RWPE1 (cell line): ENCODE results near the gene CACTIN.

ENCODE experiments used
- CTCF ChIA-PET: fragments of 350-600 bp; sonication (Branson Sonifier 250); formaldehyde crosslinking; extraction: SDS; loops from one replicate; lab custom pipeline; 2021; lab: Yijun Ruan, JAX
- POLR2A ChIA-PET: fragments of 400-600 bp; formaldehyde crosslinking; extraction: SDS; loops from one replicate; lab custom pipeline; 2020; ENCODE audit warnings: antibody characterized with exemption; ENCODE audit not compliant: low non-redundant PET; lab: Yijun Ruan, JAX
- DNase-seq: peaks from one replicate; pipeline ENCODE4 v3.0.0; 2012; ENCODE audit warnings: low spot score
- H3K27ac ChIP-seq: fragments of 450-650 bp; 2 replicates; pipeline ENCODE4 v1.5.1; 2017
- TF ChIP-seq, protein P1 (sequence below): fragments of 450-650 bp; conservative IDR thresholded peaks from 2 replicates; pipeline ENCODE4 v1.5.1; 2017; ENCODE audit warnings: low read depth, mild to moderate bottlenecking

The CACTIN gene

DNA sequence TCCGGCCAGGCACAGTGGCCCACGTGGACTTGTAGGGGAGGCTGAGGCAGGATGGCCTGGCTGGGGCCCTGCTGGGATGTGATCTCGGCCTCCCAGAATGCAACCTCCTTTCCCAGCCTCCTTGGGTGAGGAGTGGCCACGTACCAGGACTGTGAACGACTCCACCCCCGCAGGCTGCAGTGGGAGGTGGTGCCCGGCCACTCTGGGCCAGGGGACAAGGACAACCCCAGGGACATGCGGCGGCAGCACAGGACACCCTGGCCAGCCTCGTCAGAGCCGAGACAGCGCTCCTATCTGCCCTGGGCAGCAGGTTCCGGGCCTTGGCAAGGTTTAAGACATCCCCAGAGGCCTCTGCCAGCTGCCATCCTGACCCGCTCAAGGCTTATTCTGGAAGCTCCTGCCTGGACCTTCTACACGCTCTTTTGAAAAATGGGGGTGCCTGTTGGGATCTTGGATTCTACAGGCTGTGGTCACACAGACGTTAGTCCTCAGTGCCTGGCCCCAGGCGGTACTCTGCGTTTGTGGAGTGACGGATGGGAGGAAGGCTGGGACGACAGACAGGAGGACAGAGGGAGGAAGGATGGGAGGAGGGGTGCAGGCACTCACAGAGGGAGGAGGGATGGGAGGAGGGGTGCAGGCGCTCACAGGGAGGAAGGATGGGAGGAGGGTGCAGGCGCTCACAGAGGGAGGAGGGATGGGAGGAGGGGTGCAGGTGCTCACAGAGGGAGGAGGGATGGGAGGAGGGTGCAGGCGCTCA is 19.9 kb upstream of the CACTIN start:
- H3K27ac ChIP-seq, result 0 out of 2 replicates have a peak overlapping the region, but pooled peaks have one; percentile 16
- DNase-seq, result no peak
- TF ChIP-seq, protein P1, sequence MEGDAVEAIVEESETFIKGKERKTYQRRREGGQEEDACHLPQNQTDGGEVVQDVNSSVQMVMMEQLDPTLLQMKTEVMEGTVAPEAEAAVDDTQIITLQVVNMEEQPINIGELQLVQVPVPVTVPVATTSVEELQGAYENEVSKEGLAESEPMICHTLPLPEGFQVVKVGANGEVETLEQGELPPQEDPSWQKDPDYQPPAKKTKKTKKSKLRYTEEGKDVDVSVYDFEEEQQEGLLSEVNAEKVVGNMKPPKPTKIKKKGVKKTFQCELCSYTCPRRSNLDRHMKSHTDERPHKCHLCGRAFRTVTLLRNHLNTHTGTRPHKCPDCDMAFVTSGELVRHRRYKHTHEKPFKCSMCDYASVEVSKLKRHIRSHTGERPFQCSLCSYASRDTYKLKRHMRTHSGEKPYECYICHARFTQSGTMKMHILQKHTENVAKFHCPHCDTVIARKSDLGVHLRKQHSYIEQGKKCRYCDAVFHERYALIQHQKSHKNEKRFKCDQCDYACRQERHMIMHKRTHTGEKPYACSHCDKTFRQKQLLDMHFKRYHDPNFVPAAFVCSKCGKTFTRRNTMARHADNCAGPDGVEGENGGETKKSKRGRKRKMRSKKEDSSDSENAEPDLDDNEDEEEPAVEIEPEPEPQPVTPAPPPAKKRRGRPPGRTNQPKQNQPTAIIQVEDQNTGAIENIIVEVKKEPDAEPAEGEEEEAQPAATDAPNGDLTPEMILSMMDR, result no peak
- CTCF ChIA-PET, result no interaction called here
- POLR2A ChIA-PET, result no interaction called here

GRCh38 chr19:3645726-3646125 is 19.1 kb upstream of the CACTIN start:
- POLR2A ChIA-PET, result no interaction called here

DNA sequence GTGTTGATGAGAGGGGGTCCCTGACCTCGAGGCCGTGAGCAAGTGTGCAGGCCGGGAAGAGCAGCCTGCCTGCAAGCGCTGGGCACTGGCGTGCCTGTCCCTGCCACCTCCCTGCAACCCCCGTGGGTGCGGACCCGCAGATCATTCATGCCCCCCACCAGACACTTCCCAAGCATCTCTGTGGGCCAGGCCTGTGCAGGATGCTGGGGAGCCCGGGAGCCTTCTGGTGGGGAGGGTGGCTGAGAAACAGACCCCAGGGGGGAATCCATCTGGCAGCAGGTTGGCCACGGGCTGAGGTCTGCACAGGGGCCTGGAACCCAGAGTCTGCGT is 18.4 kb upstream of the CACTIN start:
- TF ChIP-seq, protein P1, result no peak
- ChIA-PET POLR2A (no interaction called here), CTCF (no interaction called here)
- no peak for DNase-seq
- H3K27ac ChIP-seq, result peak overlapping the region; percentile 23

More at GRCh38 chr19:3645726-3646125, 19.1 kb upstream of the CACTIN start:
- no peak for DNase-seq
- CTCF ChIA-PET, result no interaction called here
- no peak overlapping the region for H3K27ac ChIP-seq
- TF ChIP-seq, protein P1, result no peak

DNA sequence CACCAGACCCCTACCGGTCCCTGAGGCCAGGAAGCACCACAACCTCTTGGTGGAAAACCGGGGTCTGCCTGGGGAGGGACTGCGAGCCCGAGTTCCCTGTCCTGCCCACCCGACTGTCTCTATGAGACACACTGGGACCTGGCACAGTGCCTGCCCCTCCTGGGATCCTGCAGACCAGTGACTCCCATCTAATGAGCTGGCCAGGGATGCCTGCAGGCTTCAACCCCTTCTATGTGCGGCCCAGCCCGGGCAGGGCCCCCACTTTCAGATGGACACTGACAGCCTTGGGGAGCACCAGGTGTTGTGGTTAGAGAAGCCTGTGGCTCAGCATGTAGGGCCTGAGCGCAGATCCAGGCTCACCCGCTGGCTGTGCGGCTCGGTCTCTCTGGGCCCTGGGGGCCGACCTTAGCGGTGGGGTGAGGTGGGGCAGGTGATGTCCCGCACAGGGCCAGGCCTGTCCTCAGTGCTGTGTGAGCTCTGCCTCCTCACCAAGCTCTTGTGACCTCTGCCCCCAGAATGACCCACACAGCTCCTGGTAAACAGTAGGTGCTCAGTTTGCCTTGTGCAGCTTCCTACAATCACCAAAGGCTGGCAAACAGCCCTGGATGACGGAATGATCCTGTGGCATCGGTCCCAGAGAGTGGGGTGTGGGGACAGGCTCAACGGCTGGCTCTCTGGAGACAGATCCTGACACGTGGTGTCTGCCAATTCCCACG is 17.9 kb upstream of the CACTIN start:
- peak overlapping the region; percentile 23 for H3K27ac ChIP-seq
- POLR2A ChIA-PET, result no interaction called here
- TF ChIP-seq, protein P1, result no peak
- DNase-seq, result no peak
- CTCF ChIA-PET, result no interaction called here

GRCh38 chr19:3643674-3644313 is 17.2 kb upstream of the CACTIN start:
- ChIA-PET CTCF (interaction anchor here (0.6 kb wide), 1 partner anchor 9 kb away, joined by 3 read pairs; no protein-coding TSS in a partner anchor), POLR2A (no interaction called here)
- TF ChIP-seq, protein P1, result no peak
- H3K27ac ChIP-seq, result no peak overlapping the region
- no peak for DNase-seq

DNA sequence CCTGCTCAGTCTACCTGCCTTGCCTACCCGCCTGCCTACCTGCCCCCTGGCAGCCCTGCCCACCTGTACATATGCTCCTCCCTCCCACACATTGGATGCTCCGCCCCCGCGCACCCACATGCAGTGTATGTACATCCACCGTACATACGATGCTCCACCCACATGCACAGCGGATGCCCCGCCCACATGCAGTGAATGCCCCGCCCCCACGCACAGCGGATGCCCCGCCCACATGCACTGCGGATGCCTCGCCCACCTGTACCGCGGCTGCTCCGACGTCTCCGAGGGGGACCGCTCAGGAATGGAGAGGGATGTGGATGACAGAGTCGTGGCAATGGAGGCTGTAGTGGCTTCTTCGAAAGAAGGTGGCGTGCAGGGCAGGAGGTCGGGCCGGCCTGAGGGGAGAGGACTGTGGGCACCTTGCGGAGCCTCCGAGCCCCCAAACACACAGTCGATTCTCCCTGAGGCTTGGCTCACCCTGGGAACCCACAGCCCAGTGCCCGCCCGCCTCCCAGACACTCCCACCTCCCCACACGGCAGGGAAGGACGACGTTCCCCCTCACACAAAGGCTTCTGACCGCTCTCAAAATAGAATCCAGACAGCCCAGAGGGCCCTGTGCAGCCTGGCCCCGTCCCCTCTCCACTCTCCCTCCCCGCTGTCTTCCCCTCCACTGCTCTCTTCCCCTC is 16.5 kb upstream of the CACTIN start:
- ChIA-PET CTCF (interaction anchor here (0.6 kb wide), 1 partner anchor 9 kb away, joined by 3 read pairs; no protein-coding TSS in a partner anchor), POLR2A (no interaction called here)
- TF ChIP-seq, protein P1, result no peak
- DNase-seq, result peak; percentile 25
- H3K27ac ChIP-seq, result no peak overlapping the region
